A549 treated with GW870086 at 1 μM for 4 hours (cell line): ENCODE measurements around the gene EPB41L4B. TPM values are rescaled to one million over a fixed set of nuclear protein-coding genes. Genes with fewer than 3 reads are reported as not detected.

Experiments
- total RNA-seq: library from RNA; stranded (reverse); fragments of 200-300 nt; extraction: Qiagen RNA extraction; gene quantifications from 5 replicates; pipeline ENCODE4 v1.2.3, GENCODE V29; 2022; ENCODE audit warnings: low read depth

Gene EPB41L4B
- total RNA-seq = 17.9 to 21.3 TPM (median 20.6 TPM) in 5 replicates

GRCh38 chr9:109320742-109321448 is at the start of gene EPB41L4B:
TSS of gene EPB41L4B (minus strand) at chr9:109321059. CDS start at chr9:109320446, 613 bp downstream.

GRCh38 chr9:109166771-109167601 is 153.9 kb downstream of the EPB41L4B start, which contains the start of gene FRRS1L:
TSS of gene FRRS1L (minus strand) at chr9:109167249. CDS start at chr9:109167138, 111 bp downstream.

Other genes starting within 250 kb of the EPB41L4B start
- 38.6 to 56.5 TPM (median 50.9 TPM) in 5 replicates for gene TMEM245, start 201.1 kb downstream of the EPB41L4B start, total RNA-seq
- gene FRRS1L, start 153.8 kb downstream of the EPB41L4B start, total RNA-seq = 0.13 to 0.51 TPM (median 0.19 TPM) in 5 replicates
- gene PTPN3, start 177.2 kb upstream of the EPB41L4B start, total RNA-seq = 16.0 to 21.4 TPM (median 18.5 TPM) in 5 replicates